CD1c-positive myeloid dendritic cell (primary cell): ENCODE results near the gene BOD1L1.

Experiments used
- DNase-seq: peaks from one replicate; pipeline ENCODE4 v3.0.0-alpha.2; 2016; ENCODE audit errors: extremely low spot score

Gene BOD1L1

DNA sequence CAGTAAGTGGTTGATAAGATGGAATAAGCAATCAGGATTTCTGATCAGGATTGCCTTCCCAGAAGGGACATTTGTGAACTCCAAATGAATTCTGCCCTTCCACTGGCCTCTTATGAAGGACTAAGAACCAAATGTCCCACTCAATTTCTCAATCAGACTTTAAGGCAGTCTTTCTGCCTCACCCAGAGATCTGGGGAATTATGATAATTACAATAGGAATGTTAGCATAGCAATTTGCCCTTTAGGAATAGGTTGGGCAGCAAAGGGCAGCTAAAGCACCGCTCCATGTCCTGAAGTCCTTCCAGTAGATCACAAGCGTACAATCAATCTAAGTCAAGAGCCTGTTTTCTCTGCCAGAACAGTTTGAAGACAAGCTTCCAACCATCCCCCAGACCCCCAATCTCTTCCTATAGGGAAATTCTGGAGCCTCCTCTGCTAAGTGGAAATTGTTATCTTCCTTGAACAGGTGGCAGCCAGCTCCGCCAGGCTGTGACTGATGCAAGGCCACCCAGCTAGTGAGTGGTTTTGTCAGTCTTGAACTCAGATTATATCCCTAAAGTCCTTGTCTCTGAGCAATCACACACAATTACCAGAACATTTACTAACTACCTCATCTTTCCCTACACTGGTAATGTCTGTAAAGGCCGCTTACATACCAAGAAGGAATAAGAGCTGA is 101.8 kb downstream of the BOD1L1 start:
- no peak for DNase-seq

DNA sequence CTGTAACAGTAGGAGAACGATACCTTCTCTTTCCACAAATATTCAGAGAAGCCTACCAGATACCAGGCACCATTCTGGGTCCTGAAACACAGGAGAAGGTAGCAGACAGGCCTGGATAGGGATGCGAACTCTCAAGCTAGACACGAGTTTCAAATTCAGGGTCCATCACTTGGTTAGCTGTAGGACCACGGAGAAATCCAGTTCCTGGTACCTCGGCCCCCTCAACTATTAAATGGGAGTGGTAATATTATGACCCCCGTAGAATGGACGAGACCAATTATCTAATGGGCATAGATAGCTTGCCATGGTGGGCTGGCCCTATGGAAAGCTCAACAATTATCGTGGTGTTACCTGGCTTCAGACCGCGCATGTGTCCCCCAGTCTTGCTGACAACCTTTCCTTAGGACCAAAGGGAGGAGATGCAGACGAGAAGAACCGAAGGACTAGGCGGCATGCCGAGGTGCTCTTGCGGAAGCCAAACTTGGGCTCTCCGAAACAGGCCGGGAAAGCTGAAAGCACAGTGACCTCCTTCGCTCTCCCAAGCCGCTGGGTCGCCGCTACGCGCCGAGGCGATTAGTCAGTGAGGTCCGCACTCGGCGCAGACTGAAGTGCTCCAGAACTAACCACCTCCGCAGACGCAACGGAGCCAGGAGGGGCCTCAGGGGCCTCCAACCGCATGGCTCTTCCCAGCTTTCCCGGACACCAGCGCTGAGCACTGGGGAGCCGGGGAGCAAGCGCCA is 102.9 kb downstream of the BOD1L1 start:
- no peak for DNase-seq

DNA sequence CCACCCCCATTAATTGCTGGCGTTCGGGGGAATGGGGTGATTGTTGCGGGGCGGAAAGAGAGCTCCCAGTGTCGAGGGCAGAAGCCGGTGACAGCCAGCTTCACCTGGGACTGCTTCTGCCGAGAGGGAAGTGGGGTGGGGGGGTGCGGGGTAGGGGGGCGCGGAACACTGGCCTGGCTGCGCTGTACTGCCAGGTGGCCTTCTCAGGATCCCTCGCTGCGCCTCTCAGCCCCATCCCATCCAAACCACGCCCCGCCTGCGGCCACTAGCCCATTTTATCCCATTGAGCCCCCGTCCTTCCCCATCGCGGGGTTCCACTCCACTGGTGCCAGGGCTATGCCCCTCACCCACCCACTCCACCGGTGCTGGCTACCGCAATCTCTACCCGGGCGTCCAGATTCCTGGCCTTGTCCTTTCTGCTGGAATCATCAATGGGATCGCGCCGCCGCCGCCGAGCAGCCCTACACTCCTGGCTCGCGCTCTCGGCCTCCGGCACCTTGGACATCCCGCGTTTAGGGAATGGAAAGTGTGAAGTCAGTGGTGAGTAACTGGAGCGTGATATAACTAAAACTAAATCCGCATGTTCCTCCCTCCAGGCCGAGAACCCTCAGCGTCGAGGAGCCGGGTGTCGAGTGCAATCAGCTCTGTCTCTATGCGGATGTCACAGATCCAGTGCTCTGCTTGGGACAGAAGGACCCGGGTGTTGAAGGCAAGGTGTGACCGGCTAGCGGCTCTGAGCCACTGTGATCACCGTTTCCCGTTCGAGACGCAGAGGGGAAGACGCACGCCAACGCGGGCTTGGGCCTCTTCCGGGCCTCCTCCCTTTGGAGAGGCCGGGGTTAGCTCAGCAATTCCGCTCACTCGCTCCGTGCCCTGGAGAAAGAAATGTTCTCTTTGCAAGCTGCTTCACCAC is 103.7 kb downstream of the BOD1L1 start:
- DNase-seq: no peak

DNA sequence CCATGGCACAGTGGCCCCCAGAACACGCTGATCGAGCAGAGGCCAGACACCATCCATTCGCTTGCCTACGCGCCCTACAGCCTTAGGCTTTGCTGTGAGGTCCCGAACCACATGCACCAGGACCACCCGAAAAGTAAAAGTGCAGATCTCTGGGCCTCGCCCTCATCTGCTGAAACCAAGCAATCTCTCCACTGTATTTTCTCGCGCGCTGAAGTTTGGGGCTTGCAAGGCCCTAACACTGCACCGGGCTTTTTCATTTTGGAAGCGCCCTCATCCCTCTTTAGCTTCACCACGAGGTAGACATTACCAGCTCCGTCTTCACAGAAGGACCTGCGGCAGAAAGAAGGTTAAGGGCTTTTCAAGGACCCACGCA is 104.4 kb downstream of the BOD1L1 start:
- no peak for DNase-seq

DNA sequence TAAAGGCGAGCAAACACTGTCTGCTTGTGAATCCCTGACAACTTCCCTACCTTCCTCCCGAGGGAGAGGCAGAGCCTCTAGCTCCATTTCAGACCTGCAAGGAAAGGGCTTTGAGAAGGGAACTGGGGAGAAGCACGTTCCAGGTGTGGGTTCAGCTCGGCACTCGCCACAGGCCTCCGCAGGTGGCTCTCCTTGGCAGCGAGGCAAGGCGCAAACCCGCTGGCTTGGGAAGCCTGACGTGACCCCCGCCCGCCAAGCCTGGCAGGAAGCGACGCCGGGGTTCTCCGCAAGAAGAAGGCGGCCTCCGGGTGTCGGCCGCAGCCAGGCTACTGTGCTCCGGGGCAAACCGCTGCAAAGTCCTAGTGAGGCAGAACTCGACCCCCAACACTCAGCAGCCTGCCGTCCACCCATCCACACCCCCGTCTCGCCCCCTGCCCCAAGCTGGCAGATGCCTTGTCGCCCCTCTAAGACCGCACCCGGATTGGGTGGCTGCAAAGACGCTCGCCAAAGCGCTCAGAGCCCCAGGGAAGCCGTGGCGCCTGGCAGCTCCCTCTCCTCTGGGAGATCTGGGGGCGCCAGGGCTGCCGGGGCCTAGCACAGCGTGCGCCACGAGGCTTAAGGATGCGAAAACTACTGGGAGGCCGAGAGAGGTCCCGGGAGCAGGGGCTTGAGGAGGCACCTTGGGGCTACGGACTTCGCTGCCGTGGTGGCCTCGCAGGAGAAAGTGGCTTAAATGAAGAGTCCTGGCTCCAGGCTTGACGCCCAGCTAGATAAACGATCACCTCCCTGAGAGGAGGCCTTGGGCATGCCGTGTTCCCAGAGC is 105.0 kb downstream of the BOD1L1 start:
- no peak for DNase-seq

DNA sequence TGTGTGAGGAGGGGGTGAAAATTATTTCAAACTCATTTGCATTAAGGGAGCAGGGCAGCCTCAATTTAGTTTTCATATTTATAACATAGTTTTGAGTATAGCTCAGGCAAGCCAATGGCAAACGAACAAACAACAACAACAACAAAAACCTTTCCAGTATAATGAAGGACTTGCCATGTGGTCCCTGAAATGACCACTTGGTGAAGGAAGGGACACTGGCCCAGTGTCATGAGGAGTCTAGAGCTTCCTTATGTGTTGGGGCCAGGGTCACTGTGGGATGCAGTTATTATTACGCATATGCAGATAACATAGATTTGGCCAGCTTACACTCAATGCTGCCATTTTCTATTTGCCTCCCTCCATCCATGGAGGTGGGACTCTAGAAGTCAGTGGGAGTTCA is 106.5 kb downstream of the BOD1L1 start:
- DNase-seq: no peak
